ENCODE data around the gene STAMBPL1. TPM values are rescaled to one million over a fixed set of nuclear protein-coding genes. Genes with fewer than 3 reads are reported as not detected.

The STAMBPL1 gene
- total and polyA plus RNA-seq, 4 donors = 1.7 to 24.5 (median 5.1) TPM

DNA sequence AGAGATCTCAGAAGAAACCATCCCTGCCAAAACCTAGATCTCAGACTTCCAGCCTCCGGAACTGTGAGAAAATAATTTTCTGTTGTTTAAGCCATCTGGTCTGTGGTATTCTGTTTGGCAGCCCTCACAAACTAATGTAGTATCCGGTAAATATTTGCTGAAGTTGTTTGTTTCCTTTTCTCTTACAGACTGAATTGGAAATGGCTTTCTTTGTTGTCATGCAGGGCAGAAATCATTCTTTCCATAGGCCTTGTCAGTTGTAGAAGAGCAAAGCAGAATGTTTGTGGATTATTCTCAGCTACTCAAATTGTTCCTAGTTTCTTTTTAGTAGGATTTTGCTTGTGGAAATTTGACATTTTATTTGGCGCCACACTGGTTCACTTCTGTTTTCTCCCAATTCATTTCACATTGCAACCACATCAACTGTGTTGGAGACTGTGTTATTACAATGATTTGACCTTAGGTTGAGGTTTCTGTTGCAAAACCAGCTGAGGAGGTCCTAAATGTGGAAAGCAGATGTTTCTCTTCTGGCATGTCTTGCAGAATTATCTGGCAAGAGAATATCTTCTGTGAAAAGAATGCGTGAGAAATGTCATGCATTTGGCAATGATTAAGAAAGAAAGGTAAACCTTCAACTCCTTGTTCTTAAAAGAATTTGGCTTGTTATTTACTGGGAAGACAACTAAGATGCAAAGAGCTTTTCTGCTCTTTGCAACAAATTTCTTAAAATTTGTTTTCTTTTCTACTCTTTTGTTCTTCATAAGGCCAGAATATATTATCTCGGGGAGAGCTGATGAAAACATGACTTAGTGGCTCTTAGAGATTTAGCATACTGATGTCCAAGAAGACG lies 46.7 kb downstream of the STAMBPL1 start:
- Histone ChIP-seq H3K9ac (ENCODE audit: insufficient read depth in 1 of 2, low read length in 2 of 2) (peak overlapping the region in 1 of 2 donors; percentile 59), H3K27me3 (ENCODE audit: control insufficient read depth in 3 of 3, insufficient read depth in 3 of 3, low read length in 2 of 3) (no peaks in the 10 kb centered on the region), H3K4me3 (no peak overlapping the region), H3K27ac (ENCODE audit: low read depth in 1 of 2, low read length in 1 of 2) (peak overlapping the region in 1 of 2 donors; percentile 66), H3K36me3 (ENCODE audit: control insufficient read depth in 4 of 4, insufficient read depth in 4 of 4, low read length in 4 of 4) (no peaks in the 10 kb centered on the region), H3K4me1 (ENCODE audit: control insufficient read depth in 5 of 5, insufficient read depth in 5 of 5, low read length in 5 of 5) (peaks cover 0 to 32% (median 6%) of the 10 kb centered on the region in 5 donors), H3K9me3 (ENCODE audit: control insufficient read depth in 4 of 4, insufficient read depth in 3 of 4, low read length in 3 of 4) (no peaks in the 10 kb centered on the region)
- WGBS, 2 donors = 53 to 61% methylated on average over 6 of the region's 6 CpGs
- DNase-seq (peak; percentile 75 to 98 (median 98)), ATAC-seq (ENCODE audit: insufficient read depth, low FRiP score) (peak; percentile 75)
- TF ChIP-seq, protein P1, sequence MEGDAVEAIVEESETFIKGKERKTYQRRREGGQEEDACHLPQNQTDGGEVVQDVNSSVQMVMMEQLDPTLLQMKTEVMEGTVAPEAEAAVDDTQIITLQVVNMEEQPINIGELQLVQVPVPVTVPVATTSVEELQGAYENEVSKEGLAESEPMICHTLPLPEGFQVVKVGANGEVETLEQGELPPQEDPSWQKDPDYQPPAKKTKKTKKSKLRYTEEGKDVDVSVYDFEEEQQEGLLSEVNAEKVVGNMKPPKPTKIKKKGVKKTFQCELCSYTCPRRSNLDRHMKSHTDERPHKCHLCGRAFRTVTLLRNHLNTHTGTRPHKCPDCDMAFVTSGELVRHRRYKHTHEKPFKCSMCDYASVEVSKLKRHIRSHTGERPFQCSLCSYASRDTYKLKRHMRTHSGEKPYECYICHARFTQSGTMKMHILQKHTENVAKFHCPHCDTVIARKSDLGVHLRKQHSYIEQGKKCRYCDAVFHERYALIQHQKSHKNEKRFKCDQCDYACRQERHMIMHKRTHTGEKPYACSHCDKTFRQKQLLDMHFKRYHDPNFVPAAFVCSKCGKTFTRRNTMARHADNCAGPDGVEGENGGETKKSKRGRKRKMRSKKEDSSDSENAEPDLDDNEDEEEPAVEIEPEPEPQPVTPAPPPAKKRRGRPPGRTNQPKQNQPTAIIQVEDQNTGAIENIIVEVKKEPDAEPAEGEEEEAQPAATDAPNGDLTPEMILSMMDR (IDR thresholded peaks at IDR 0.05; ENCODE audit: control extremely low read depth, extremely low read depth) = no peak

DNA sequence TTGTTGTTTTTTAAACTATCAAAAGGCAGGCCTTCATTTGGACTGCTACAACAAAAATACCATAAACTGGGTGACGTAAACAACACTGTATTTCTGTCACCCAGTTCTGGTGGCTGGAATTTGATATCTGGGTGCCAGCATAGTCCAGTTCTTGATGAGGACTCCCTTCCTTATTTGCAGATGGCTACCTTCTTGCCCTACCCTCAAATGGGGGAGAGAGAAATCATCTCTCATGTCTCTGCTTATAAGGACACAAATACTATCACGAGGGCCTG lies 47.3 kb downstream of the STAMBPL1 start:
- H3K27me3 ChIP-seq (ENCODE audit: control insufficient read depth in 3 of 3, insufficient read depth in 3 of 3, low read length in 2 of 3) = no peaks in the 10 kb centered on the region
- peak overlapping the region in 1 of 2 donors; percentile 6 for H3K27ac ChIP-seq (ENCODE audit: low read depth in 1 of 2, low read length in 1 of 2)
- peak in 1 of 3 donors; percentile 35 for DNase-seq
- TF ChIP-seq, protein P1 (IDR thresholded peaks at IDR 0.05; ENCODE audit: control extremely low read depth, extremely low read depth) = no peak
- H3K9me3 ChIP-seq (ENCODE audit: control insufficient read depth in 4 of 4, insufficient read depth in 3 of 4, low read length in 3 of 4) = no peaks in the 10 kb centered on the region
- peaks cover 0 to 28% (median 6%) of the 10 kb centered on the region in 5 donors for H3K4me1 ChIP-seq (ENCODE audit: control insufficient read depth in 5 of 5, insufficient read depth in 5 of 5, low read length in 5 of 5)
- 82 to 86% methylated on average over 2 of the region's 2 CpGs for WGBS, 2 donors
- ATAC-seq (ENCODE audit: insufficient read depth, low FRiP score) = no peak
- no peak overlapping the region for H3K4me3 ChIP-seq
- no peaks in the 10 kb centered on the region for H3K36me3 ChIP-seq (ENCODE audit: control insufficient read depth in 4 of 4, insufficient read depth in 4 of 4, low read length in 4 of 4)
- H3K9ac ChIP-seq (ENCODE audit: insufficient read depth in 1 of 2, low read length in 2 of 2) = no peak overlapping the region

- TF ChIP-seq, protein P1 (IDR thresholded peaks at IDR 0.05; ENCODE audit: control extremely low read depth, extremely low read depth) = no peak
- H3K27ac ChIP-seq (ENCODE audit: low read depth in 1 of 2, low read length in 1 of 2) = no peak overlapping the region
- DNase-seq (no peak), ATAC-seq (ENCODE audit: insufficient read depth, low FRiP score) (no peak)
- no peak overlapping the region for H3K9ac ChIP-seq (ENCODE audit: insufficient read depth in 1 of 2, low read length in 2 of 2)
- H3K9me3 ChIP-seq (ENCODE audit: control insufficient read depth in 4 of 4, insufficient read depth in 3 of 4, low read length in 3 of 4) = no peaks in the 10 kb centered on the region
- H3K36me3 ChIP-seq (ENCODE audit: control insufficient read depth in 4 of 4, insufficient read depth in 4 of 4, low read length in 4 of 4) = no peaks in the 10 kb centered on the region
- H3K27me3 ChIP-seq (ENCODE audit: control insufficient read depth in 3 of 3, insufficient read depth in 3 of 3, low read length in 2 of 3) = no peaks in the 10 kb centered on the region
- WGBS, 2 donors = 67 to 75% methylated on average over 2 of the region's 2 CpGs
- H3K4me1 ChIP-seq (ENCODE audit: control insufficient read depth in 5 of 5, insufficient read depth in 5 of 5, low read length in 5 of 5) = peaks cover 0 to 28% (median 6%) of the 10 kb centered on the region in 5 donors
- H3K4me3 ChIP-seq = no peak overlapping the region
These were observed 48.2 kb downstream of the STAMBPL1 start for GRCh38 chr10:88928254-88928653.
